NOMO-1 treated with DMSO at 0.1 percent for 48 hours (cell line): Measurements from ENCODE around the gene GPR153.
A peak's percentile ranks its signal among the peaks of the same experiment; 100 is the strongest.

Source experiments
- DNase-seq: peaks from one replicate; lab custom pipeline; 2025; ENCODE audit not compliant: unreplicated experiment; lab: John Stamatoyannopoulos, UW

Gene GPR153

DNA sequence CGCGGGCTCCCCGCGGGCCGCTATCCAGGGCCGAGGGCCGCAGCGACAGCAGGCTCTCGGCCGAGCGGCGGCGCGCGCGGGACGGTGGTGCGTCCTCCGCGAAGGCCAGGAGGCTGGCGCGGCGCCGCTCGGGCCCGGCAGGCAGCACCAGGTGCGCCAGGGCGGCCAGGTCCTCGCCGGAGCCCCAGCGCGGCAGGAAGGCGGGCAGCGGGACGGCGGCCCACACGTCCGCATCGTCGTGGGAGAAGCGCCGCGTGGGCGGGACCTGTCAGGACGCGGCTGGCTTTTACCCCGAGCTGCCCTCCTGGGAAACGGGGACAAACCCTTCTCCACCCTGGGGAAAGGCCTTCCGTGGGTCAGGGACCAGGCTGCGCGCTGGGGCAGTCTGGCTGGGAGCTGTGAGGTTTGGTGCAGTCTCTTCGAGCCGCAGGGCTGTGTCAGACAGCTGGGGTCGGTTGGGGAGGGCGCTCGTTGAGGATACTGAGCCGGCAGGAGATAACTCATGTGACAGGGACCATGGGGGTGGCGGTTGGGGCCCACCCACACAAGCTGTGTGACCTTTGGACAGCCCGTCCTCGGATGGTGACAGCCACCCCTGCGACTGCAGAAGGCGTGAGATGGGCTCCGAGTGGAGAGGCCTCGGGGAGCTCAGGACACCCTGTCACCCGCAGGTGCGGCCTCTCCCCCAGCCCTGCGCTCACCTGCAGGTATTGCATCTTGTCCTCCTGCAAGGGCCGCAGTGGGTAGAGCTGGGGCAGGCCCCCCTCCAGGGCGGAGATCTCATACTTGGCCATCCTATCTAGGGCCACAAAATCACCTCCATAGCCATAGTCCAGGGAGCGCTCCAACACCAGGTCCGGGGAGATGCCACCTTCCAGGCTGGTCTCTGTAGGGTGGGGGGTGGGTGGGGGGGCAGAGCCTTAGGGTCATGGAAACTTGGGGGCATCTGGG is 10.9 kb downstream of the GPR153 start:
- DNase-seq = no peak

DNA sequence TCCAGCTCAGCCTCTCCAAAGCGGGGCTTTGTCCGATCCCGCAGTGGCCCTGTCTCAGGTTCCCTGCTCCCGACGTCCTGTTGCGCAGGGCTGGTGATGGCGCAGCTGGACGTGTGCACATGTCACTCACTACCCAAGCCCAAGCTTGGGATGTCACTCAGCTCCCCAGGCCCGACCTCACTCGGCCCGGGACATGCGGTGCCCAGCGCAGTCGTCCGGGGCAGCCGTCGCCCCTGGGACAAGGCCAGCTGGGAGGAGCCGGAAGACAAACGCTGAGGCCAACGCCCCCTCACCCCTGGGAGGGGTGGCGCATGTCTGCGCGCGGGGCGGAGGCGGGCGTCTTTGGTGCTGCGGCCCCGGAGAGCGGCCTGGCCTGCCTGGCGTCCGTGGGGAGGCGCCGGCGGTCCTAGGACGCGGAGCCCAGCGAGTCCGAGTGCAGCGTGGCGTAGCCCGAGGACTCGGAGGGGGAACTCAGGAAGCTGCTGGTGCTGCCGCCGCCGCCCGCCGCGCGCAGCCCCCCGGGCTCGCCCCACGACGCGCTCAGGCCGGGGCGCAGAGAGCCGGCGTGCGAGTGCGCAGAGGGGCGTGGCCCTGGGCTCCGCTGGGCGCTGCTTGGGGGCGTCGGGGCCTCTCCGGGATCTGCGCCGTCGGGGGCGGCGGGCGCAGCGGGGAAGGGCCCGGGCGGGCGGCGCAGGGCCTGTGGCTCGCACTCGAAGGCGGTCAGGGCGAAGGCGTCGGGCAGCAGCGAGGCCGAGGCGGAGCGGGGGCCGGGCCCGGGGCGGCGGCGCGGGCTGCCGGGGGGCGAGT is 11.8 kb downstream of the GPR153 start:
- DNase-seq = no peak

DNA sequence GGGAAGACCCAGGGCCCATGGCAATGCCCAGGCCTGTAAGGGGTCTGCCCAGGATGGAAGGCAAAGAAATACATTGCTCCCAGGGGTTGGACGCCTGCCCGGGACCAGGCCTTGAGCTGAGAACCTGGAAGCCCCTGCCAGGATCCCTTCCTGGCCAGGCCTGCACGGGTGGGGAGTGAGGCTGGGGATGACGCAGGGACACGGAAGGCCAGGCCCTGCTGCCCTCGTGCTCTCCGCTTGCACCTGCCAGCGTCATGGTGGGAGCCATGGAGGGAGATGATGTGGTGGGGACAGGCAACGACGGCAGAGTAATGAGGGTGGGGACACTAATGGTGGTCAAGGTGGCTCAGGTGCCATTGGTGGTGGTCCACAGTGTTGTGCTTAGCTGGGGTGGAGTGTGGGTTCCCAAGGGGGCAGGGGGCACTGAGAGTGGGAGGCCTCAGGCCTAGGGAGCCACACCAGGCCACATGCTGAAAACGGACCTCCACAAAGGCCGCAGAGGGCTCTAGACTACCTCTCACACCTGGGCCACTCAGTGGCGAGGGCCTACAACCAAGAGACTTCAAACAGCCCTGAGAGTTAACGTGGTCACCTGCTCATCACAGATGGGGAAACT is 12.6 kb downstream of the GPR153 start:
- DNase-seq = no peak

DNA sequence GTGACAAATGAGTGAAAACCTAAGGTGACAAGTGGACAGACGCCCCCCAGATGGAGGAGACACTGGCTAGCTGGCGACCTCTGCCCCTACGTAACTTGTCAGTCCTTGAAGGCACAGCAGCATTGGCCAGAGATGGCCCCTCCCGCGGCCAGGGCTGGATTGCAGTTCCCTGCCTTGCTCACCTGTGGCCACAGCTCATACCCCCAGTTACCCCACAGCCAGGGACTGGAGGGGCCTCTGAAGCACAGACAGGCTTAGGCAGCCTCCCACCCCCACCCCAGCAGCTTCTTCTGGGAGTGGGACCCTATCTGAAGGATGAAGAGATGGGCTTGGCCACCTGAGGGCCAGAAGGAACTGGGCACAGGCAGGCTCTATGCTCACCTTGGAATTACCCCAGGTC is 13.2 kb downstream of the GPR153 start:
- DNase-seq = no peak

DNA sequence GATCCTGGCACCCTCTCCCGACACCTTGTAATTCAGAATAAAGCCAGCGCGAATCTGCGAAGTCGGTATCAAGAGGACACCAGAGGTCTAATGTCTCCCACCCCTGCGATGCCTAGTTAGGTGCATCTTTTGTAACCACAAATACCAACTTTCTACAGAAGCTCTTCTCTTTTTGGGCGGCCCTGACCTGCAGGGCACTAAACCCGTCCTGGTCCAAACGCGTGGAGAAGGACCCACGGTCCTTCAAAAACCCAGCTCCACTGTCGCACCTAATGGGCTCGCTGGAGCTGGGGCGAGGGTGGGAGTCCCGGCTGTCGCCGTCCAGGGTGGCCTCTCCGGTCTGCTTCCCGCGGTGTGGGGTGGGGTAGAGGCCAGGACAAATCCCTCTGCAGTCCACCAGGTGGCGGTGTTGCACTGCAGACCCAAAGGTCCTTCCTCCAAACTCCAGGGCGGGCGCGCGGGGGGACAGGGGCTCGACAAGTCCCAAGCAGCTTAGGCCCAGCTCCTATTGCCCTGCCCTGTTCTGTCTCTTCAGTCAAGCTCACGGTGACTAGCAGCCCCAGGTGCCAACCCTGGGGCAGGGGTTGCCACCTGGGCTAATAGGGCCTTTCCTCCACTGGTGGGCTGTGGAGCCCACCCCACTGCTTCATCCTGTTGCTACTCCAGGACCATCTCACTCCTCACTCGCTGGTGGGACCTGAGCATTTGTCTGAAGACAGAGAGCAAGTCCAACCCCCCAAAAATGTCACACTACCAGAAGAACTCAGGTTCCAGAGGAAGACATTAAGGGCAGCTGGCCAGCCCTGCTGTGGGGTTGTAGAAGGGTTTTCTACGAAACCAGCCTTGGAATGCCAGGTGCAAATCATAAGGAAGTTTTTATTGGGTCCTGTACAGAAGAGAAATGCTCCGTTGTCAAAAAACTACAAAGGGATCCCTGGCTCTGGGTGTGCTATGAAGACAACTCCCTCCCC is 14.1 kb downstream of the GPR153 start:
- DNase-seq = peak; percentile 57

DNA sequence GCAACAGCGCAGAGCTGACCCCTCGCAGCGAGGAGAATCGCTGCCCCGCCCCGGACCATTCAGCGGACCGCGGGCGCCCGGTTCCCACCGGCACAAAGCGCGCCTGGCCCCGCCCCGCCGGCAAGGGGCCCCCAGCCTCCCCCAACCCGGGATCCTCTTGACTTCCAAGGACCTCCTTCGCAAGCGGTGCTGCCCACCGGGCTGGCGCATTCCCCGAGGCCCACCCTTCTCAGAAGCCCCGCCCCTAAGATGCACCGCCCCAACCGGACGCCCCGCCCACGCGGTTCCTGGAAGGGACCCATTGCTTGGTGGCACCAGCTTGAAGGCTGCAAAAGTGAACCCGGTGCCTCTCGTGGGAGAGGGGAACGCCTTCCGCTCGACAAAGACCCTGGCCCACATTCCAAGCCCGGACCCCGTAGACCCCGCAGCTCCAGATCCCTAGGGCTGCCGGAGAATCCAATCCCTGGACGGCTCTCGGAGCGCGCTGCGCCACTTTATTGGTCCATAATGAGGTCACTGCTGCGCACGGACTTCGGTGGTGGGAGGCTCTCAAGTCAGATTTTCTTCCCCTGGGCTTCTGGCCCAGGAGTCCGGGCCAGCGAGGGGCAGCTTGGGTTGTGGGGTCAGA is 14.9 kb downstream of the GPR153 start:
- DNase-seq = no peak

DNA sequence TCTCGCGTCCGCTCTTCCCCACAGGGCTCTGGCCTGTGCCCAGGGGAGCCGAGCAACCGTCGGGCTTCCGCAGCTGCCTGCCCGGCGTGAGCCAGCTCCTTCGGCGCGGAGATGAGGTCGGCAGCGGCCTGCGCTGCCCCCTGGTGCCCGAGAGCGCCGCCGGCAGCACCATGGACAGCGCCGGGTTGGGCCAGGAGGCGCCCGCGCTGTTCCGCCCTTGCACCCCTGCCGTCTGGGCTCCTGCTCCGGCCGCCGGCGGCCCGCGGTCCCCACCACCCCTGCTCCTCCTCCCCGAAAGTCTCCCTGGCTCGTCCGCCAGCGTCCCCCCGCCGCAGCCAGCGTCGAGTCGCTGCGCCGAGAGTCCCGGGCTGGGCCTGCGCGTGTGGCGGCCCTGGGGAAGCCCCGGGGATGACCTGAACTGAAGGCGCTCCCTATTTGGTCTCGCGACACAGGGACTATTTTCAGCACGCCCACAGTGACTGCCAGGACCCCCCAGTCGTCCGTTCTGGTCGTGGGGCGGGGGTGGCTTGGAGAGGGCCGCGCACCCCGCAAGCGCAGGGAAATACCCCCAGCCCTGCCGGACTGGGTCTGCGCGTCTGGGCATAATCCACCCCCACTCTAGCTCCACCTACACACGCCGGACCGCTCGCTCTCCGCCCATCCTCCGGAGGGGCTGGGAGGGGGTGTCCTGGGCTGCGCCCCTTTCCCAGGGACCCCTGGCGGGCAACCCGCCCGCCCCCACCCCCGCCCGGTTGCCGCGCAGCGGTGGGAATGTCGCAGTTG is 15.6 kb downstream of the GPR153 start:
- peak; percentile 75 for DNase-seq

DNA sequence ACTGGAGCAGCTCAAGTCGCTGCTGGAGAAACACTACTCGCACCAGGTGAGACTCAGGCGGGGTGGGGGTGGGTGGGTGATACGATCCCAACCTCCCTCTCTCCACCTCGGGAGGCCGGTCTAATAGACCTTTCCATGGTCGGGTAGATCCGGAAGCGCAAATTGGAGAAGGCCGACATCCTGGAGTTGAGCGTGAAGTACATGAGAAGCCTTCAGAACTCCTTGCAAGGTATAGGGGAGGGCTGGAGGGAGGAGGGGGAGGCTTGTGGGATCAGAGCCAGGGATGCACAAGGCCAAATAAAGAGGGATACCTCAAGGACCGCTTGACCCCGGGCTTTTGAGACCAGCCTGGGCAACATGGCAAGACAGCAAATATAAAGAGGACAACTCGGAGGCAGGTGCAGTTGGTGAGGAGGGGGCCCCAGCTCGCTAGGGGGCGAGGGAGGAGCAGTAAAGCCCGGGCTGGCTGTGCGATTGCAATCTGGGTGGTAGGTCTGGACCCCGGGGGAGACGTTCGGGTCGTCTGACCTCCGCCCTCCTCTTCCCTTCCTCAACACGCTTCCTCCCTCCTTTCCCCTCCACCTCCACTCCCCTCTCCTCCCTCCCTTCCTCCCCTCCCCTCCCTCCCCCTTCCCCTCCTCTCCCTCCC is 16.4 kb downstream of the GPR153 start:
- no peak for DNase-seq

DNA sequence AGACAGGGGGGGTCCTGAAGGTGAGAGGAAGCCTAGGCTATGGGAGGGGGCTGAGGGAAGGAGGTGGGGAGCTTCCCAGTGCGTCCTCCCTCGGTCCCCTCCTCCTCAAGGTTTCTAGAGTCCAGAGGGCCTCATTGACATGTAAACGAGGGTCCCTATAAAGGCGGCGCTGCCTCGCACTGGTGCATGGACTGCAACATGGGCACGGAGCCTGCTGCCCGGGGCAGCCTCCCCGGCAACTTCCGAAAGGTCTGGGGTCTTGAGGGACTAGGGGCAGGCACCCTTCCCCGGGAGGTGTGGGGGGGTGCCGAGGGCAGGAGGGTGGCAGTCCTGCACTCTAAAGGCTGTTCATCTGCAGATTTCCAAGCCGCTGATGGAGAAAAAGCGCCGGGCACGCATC is 16.9 kb downstream of the GPR153 start, which contains the start of gene HES3:
Gene HES3 (plus strand): TSS at position 187 of the 400 bp plus-strand sequence. CDS start 187 bp downstream, at position 374.
- DNase-seq = no peak

DNA sequence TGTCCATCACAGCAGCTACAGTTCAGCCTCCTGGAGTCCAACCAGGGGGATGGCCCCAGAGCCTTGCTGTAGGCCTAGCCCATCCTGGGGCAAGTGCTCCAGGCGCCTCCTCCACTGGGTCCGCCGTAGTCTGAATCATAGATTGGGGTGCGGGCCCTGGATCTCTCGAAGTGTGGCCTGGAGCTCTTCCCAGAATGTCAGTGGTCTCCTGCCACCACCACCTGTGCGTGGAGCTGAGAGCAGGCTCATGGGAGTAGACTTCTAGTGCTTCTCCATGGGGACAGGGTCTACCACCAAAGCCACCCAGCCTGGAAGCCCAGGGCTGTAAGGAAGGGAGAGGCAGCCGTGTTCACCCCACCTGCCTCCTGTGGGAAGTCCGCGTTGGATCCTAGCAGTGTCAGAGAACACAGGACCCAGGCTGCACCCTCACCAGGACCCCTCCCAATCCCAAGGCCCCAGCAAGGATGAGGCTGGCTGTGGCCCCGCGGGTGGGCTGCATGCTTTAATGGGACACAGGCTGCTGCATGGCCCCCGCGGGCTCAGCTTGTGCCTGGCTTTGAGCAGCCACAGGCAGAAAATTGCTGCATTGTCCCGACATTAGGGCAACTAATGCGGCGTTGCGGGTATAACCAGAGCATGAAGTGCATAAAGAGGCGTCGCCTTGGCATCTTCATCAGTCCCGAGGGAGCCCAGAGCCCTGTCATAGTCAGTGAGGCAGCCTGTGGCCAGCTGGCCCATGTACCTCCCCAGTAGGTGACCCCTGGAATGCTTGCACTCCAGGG is 17.7 kb downstream of the GPR153 start:
- DNase-seq = no peak

DNA sequence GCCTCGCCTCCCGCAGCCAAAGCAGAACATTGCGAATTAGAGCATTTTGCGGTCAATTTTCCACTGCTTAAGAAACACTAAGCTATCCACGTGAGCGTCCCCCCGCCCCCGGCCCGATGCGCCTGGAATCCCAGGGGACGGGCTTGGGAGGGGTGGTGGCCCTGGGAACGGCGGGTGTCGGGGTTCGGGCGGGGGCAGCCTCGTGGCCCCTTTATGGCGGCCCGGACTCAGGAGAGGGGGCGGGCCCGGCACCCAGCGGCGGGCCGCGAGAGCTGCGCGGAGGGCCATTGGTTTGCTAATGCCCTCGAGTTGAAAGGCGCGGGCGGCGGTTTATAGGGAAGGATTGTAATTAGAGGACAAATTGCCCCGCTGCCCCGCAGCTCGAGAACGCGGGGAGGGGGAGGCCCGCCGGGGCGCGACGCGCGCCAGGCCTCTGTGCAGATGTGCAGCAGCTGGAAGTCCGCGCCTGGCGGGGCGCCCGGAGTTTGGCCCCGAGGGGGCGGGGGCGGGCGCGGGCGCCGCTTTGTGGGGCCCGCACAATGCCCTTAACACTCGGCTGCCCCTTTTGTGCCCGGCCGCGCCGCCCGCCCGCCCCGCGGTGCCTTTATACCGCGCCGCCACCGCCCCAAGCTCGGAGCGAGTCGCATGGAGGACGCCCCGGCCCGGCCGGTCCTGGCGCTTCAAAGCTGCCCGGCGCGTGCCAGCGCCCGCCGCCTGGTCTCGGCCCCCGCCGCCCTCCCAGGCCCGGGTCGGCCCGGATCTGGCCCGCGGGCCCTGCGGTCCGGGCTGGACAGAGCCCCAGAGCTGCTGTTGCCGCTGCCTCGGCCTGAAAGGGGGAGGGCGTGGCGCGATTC is 18.8 kb downstream of the GPR153 start:
- no peak for DNase-seq

DNA sequence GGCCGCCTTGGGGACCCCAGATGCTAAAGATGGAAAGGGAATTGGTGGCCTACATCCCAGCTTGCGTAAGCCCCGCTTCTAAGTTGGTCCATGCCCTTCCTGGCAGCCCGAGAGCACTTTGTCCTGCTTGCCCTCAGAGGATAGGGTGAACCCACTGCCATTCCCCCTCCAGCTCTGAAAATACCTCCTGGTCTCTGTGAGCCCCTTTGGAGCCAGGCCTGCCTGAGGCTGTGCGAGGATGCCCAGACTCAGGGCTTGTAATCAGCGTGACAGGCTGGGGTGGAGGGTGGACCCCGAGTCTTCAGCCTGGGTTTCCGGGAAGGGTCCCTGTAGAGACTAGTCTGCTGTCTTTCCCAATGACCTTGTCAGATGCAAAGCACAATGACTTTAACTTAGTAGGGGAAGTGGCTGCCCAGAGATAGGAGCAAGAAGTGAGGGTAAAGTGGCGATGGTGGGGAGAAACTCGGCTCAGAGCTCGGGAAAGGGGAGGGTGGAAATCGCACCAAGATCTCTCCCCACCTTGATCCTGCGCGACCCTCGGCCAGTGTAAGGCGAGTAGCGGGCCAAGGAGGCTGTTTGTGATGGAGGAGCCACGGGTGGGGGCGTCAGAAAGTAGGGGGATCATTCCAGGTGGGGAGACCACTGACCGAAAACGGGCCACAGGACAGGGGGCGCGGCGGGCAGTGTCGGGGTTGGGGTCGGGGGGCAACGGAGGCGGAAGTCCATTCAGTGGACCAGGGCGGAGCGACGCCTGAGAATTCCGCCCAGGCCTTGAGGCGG is 19.6 kb downstream of the GPR153 start:
- DNase-seq = no peak

DNA sequence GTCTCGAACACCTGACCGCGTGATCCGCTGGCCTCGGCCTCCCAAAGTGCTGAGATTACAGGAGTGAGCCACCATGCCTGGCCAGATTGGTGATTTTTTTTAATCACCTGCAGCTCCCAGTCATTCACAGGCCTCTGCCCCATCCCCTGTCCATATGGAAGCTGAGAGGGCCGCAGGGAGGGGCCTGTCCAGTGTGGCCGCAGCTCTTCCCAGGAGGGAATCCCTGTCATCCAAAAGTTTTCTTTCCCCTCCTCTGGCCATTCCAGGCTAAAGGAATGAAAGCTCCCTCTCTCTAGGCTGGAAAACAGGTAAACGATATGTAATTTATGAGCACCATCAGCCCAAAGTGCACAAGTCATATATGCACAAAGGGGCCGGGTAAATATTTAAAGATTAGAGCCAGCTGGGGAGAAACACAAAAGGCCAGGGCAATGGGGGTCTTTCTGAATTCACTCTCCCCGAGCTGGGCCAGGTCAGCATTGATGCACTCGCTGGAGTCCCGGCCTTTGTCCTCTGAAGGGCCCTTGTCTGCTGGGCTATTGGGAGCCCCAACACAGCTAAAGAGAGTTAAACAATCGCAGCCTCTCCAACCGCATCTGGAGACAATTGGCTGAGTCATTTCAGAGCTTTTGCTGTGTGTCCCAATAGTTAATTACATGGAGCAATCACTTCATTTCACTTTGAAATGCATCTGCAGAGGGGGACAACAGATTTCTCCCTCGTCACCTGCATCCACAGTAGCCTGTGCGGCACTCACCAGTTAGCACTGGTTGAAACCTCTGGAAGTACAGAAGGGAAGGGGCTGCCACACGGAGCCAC is 20.7 kb downstream of the GPR153 start:
- peak; percentile 74 for DNase-seq

DNA sequence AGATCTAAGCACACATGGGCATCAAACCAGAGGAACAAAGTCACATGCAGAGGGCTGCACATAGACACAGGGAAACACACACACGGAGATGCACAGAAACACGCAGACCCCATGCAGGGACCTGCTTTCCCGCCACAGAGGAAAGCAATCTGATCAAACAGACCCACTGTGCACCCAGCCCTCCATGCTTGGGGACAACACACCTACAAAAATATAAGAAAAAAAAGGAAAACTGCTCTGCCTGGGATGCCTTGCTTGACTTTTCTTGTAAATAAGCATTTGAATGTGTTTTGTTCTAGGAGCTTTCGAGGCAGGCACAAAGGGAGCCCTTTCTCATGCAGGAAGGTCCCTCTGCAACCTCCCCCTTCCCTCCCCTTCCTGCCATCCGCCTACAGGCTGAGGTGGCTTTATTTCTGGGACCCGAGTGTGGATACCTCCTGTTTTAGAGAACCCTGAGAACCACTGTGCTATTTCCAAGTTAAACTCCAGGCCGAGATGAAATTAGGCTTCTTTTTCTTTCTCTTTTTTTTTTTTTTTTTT is 21.6 kb downstream of the GPR153 start:
- no peak for DNase-seq

DNA sequence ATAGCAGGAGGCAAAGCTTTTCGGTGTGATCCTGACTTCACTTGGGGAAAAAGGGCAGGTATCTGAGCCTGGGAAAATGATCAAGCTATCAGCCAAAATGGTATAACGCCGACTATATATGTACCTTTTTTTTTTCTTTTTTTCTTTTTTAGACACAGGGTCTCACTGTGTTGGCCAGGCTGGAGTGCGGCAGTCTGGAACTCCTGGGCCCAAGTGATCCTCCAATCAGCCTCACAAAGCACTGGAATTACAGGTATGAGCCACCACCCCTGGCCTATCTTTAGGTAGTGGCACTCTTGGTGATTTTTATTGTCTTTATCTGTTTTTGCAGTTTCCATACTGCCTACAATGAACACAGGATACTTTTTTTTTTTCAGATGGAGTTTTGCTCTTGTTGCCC is 23.8 kb downstream of the GPR153 start:
- DNase-seq = no peak
